Stimulated activated CD8-positive, alpha-beta memory T cell treated with anti-CD3 and anti-CD28 coated beads, Interleukin-12 subunit alpha, Interleukin-12 subunit beta, amount 100 ng/mL, for 4 hours (primary cell): ENCODE results near the gene XYLT1.
"Not testable (repeated sequence)": the region's sequence is repeated elsewhere in the genome, so short reads cannot be mapped to it uniquely, and the experiment has no call there.

Source experiments
- DNase-seq: peaks from one replicate; pipeline ENCODE4 v3.0.0-alpha.2; 2020; ENCODE audit warnings: low read depth

The XYLT1 gene

DNA sequence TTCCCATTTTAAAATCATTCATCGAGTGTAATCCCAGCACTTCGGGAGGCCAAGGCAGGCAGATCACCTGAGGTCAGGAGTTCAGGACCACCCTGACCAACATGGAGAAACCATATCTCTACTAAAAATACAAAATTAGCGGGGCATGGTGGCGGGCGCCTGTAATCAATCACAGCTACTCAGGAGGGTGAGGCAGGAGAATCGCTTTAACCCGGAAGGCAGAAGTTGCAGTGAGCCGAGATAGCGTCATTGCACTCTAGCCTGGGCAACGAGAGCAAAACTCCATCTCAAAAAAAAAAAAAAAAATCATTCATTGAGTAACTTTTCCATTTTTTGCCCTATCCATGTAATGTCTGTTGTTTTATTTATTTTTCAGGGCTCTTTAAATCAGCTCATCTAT is 135.4 kb downstream of the XYLT1 start:
- not testable (repeated sequence) for DNase-seq

DNA sequence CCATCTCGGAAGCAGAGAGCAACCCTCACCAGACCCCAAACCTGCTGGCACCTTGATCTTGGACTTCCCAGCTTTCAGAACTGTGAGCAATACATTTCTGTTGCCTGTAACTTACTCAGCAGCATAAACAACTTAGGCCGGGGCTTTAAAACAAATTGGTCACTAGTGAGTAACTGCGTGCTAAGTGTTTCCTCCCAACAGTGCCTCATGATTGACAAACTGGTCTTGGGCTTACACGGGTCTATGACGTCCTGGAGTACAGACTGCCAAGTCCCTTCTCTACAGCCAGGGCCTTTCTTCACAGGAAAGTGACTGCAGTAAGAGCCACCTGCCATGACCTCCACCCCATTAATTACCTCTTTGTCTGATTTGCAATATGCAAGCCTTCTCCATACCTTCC is 136.7 kb downstream of the XYLT1 start:
- no peak for DNase-seq

DNA sequence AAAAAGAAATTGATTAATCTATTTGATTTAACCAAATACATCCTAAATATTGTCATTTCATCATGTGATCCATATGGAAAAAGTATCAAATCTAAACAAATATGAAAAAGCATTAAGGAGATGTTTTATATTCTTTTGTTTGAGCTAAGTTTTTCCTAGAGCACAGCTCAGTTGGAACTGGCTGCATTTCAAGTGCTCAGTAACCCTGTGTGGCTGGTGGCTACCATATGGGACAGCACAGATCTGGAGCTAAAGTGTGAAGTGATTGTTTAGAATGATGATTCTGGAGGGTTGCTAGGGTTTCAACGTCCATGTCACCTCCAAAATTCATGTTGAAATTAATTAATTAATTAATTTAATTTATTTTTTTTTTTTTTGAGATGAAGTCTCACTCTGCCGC is 137.5 kb downstream of the XYLT1 start:
- no peak for DNase-seq

DNA sequence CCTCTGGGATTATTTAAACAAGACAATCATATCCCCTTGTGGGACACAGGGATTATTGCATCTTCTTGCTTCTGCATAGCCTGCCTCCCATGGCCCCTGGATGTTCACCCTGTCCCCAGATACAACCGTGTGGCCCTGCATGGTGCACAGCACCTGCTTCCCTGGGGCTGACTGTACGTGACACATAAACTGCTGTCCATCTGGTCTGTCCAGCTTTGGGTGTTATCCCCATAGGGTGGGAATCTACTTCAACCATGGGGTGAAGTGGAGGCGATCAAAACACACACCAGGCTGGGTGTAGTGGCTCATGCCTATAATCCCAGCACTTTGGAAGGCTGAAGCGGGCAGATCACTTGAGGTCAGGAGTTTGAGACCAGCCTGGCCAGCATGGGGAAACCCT is 138.8 kb downstream of the XYLT1 start:
- DNase-seq: no peak

DNA sequence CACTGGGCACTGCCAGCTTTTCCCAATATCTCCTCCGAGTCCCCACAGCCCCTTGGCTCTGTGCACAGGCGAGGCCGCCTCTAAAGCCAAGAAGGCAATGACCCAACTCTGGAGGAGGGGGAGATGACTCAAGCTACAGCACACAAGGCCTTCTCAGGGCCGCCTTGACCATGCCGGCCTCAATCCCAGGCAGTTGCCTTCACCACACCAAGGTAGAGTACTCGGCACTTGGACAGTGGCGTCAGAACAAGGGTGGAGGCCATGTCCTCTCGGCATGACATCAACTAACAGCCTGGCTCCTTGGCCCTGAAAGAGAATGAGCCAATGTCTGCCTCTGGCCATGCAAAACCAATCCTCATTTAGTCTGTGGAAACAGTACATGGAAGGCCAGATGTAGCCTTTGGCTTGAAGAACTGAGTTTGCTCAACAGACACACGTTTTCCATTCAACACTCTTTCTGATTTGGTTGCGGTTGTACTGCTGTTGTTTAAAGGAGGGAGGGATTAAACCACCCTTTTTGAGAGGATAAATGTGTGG is 139.6 kb downstream of the XYLT1 start:
- DNase-seq: no peak

DNA sequence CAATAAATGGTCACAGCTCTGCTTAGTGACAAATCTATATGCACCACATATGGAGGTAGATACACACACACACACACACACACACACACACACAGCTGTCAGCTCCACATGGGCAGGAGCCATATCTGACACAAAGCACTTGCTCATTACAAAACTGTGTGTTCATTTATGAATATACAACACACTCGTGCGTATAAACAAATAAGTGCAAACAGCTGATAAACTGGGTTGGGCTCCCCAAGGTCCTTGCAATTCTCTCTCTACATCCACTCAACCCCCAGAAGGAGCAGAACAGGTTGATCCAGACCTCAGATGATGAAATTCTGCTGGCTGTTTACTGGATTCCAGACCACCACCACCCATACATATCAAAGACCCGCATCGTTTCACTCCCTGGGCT is 140.7 kb downstream of the XYLT1 start:
- DNase-seq: no peak

DNA sequence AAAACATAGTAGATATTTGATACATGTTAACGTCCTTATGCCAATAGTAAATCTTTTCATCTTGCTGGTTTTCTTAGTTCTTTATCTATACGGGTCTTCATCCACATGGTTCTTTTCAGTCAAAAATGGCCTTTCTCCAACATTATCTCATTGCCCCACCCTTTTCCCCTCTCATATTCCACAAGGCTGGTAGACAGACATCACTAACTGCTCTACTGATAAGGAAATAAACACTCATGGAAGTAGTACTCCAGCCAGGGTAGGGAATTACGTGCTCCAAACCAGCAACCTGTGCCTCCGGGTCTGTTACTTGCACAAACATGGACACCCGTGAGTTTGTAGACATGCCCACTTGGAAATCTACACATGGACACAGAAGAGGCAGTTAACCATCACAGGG is 141.4 kb downstream of the XYLT1 start:
- DNase-seq: no peak

DNA sequence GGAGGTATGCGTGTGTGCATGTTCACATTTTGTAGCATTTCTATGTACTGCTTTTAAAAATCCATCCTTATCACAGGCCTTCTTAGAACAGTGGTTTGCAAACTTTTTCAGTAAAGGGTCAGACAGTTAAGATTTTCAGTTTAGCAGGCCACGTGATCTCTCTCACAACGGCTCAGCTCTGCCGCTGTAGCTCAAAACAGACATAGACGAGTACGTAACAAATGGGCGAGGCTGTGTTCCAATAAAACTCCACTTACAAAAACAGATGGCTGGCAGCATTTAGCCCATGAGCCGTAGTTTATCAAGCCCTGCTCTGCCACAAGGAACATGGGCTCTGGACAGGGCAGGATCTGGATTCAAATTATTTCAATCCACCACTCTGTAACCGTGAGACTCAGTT is 141.8 kb downstream of the XYLT1 start:
- no peak for DNase-seq

DNA sequence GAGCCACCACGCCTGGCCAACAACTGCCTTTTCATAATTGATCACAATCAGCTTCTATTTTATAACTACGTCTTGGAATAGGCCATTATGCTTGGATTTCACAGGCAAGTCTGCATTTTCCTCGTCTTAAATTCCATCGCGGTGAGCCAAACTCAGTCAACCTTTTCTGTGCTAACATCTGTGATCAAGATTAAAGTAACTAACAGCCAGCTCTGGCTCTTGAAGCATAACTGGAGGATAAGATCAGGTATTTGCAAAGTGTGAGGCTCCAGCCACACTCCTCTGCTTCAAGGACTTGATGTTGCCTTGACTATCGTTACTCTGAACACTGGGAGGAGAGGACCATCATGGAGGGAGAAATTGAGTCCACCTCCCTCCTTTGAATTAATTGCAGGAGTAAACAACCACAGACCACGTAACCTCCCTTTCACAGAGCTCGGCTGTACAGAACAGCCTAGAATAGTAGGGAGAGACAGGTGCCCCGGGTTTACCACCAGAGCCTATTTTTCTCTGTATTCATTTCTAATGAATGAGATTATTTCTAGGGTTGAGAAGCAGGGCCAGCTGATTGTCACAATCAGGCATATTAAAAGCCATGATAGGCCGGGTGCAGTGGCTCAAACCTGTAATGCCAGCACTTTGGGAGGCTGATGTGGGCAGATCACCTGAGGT is 143.0 kb downstream of the XYLT1 start:
- no peak for DNase-seq

DNA sequence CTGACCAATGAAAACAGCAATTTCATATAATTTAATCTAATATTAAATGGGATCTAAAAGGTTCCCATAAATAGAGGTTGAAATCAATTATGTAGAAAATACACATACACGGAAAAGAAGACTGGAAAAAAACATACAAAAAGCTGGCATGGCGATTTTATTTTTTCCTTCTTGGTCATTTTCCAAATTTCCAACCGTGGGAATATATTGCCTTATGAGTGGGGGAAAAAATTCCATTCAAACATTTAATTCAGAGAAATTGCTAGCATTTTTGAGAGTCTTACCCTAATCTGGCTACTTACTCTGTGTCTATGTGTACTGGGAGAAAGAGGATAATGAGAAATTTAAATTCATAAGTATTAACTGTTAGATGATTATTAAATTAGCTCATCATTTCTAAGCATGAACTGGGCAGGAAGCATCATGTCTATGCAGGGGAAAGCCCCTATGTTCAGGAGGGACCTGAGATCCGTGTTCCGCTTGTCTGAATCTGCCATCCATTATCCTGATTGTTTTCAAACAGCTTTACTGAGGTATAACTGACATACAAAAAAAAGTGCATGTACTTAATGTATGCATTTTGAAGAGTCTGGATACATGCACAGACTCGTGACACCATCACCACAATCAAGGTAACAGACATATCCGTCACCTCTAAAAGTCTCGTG is 145.2 kb downstream of the XYLT1 start:
- DNase-seq: no peak

DNA sequence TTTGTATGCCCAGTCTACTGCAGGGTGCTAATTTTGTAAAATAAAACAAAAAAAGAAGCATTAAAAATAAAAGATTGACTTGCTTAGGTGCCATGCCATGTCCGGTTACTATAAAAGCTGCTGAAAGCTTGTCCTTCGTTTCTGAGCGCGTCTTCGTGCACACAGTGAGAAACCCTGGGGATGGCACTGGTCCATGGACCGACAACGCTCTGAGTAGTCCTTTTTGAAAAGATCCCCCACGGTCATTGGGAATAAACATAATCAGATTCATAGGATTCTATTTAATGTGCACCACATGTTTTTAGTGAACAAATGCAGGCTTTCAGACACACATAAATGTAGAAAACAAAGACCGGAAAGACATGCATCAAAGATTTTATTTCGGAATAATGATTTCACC is 146.3 kb downstream of the XYLT1 start:
- no peak for DNase-seq

DNA sequence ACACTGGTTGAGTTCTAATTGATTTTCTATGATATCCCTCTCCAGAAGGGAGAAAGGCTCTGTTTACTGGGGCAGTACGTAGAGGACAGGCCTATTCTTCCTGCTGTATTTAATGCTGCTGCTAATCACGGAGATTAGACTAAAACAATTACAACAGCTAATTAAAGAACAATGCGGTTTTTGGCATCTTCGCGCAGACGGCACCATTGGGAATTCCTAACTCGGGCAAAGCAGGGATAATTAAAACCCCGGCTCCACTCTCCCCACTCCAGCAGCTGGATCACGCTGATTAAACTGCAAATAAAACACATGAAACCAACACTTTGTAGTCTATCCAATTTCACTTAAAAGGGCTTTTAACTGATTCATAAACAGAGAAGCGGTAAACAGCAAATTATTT is 147.6 kb downstream of the XYLT1 start:
- no peak for DNase-seq

DNA sequence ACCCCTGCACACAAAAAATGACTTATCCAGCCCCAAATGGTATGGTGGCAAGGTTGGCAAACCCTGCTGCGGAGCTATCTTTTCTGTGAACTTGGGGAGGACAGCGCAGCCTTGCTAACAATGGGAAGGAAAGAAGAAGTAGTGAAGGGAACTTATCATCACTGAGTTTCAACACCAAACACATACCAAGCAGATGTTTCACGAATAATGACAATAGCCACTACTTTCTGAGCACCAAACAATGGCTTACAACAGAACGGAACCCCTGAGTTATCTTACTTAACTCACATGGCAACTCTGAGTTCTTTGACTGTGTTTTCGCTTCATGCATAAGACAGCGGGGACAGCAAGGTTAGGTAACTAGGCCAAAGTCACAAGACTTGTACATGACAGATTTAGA is 148.9 kb downstream of the XYLT1 start:
- DNase-seq: no peak

DNA sequence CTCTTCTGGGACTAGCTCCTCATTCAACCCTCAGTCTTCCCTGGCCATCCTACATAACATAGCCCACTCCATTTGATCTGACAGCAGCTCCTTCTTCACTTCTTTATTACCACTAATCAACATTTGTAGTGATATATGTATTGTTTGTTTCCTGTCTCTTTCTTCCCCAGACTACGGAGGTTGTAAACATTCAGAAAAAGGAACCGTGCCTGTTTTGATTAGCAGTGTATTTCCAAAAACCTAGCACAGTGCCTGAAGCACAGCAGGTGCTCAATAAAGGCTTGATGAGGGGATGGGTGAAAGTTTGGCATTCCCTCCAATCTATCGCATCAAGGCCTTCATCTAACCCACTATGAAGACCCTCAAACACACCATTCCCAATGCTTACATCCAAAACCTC is 150.8 kb downstream of the XYLT1 start:
- DNase-seq: no peak

DNA sequence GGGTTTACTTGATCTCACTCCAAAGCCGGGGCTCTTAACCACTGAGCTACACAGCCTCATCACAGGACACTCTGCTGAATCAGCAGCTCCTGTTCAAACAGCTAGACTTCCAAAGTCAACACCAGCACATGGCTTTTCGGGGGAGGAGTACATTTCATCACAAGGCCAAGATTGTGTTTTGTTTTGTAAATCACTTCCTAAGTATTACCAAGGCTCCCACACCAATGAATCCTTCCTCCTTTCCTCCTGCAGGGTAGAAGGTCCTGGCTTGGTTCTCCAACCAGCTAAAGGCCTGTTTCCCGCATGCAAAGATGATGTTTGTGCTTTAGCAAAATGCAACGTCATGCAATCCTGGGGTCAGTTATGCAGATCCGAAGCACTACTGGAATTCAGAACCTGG is 152.5 kb downstream of the XYLT1 start:
- no peak for DNase-seq

DNA sequence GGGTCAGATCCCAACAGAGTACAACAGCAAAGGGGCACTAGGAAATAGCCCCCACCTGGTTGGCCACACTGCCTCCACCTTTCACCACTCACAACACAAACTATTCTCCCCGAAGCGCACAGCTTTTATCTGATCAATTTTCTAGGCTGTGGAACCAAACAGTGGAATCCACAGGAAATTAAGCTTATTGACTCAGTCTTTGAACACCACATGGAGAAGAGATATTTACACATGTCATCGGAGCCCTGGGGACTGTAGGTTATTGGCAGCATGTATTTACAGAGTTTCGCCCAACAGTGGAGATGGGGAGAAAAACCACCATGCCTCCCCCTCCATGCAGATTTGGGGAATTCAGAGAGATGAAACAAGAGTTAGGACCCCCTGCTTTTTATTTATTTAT is 154.8 kb downstream of the XYLT1 start:
- no peak for DNase-seq

DNA sequence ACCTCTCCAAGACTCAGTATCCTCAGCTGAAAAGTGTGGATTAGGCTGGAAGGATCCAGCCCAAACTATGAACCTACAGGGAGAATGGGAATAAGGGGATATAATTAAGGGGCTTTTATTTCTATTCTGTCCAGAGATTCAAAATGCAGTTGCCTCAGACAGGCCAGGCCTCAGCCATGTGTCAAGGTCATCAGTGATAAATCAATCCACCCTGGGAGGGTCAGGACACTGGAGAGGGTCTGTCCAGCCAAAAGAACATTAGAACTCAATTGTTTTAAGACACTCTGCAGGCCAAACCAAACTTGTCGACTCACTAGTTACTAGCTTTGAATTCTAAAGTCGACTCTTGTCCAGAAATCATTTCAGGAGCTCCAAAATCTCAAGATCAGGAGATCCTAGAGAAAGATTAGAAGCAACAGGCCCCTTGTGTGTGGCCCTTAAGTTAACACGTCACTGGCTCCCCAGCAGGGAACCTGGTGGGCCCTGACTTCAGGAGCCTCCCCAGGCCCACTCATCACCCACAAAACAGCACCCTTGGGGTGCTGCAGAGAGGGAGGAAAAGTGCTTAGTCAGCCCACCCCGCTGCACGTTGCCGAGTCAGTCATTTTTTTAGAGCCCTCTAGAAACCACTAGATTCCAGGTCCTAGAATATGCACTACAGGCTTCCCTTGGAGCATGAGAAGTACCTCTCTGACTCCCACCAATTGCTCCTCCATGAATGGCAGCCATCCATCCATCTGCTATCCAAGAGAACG is 156.8 kb downstream of the XYLT1 start:
- no peak for DNase-seq

DNA sequence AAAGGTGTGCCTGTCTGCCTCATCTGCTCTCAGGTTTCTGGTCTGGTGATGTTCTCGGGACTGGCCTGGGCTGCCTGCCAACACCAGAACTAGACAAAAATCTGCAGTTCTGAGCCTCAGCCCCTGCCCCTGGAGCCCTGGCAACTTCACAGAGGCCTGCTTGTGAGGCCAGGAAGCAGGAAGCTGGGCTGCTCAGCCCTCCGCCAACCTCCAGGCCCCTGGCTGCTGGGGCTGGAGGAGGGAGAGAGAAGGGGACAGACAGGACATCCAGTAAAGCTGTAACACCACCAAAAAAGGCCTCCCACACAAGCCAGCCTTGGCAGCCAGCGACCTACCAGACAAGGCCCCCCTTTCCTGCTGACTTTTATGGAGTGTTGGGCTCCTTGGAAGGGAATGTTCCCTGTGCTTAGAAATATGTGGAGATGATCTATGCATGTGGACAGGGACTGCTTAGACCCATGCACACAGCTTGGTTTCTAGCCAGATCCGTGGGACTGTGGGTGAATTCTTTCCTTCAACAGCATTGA is 157.6 kb downstream of the XYLT1 start:
- DNase-seq: no peak

DNA sequence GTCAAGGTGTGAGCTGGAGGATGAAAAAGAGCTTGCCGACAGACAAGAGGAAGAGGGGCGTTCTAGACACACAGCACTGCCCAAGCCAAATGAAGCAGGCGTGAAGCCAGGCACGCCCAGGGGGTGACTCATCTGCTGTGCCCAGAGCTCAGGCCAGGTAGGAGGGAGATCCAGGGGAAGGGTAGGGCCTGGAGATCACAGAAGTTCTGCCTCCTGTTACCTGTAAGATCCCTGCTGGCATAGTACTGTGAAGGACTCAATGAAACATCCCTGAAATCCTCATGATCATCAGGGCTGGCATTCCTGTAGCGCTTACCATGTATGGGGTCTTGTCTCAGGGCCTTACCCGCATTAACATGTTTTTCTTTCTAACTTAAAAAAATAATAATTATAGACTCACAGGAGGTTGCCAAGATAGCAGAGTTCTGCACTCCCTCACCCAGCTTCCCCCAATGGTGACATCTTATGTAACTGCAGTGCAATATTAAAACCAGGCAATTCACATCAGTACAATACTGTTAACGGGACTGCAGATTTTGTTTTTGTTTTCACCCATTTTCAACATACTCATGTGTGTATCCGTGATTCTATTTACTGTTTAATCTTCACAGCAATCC is 158.6 kb downstream of the XYLT1 start:
- DNase-seq: no peak

DNA sequence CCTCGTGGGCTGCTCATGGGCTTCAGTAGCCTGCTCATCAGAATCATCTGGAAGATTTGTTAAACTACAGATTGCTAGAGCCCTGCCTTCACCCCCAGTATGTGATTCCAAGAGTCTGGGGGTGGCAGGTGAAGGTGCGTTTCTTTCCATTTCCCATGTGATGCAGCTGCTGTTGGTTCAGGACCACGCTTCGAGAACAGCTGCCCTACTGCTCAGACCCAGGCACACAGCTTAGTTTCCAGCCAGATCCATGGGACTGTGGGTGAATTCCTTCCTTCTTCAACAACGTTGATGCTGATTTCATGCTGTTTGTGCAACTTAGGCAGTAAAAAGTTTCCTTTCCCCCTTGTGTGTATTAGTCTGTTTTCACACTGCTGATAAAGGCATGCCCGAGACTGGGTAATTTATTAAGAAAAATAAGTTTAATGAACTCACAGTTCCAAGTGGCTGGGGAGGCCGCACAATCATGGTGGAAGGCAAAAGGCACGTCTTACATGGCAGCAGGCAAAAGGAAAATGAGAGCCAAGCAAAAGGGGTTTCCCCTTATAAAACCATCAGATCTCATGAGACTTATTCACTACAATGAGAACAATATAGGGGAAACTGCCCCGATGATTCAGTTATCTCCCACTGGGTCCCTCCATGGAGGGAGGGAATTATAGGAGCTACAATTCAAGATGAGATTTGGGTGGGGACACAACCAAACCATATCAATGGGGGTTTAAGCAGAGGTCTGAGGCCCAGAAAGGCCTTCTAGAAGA is 159.2 kb downstream of the XYLT1 start:
- no peak for DNase-seq

DNA sequence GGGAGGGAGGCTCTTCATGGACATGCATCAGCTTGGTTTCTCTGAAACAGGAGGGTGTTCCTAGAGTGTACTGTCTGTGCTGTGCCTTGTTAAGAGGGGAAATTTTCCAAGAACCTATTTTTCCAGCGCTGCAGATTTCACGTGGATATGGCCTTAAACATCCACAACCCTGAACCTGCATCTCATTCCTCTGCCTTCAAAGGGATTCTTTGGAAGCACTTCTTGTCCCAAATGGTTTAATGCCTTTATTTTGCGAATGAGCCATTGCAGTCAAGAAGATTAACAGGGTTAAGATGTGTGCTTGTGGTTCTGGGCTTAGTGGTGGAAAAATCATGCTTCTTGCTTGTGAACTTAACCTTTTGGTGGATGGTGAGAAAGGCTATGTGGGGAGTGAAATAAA is 161.2 kb downstream of the XYLT1 start:
- no peak for DNase-seq

DNA sequence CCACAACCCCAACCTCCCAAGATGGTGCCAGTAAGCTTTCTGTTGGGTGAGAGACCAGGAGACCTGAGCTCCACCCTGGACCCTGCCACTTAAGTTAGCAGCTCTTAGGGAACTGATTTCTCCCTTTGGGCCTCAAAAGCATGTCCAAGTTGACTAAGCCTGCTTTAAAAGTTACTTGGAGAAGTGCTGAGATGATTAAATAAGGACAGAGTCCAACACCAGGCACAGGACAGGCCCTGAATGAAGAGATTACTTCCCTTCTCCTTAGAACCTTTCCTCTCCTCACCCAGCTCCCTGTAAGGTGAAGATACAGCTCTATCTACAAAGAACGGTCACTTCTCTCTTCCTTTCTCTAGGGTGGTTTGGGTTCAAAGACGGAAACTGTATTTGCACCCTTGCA is 162.6 kb downstream of the XYLT1 start:
- no peak for DNase-seq
